Gastroesophageal sphincter (tissue), 3 donors: ENCODE data around the gene BCAS3.

Experiments
- CTCF ChIP-seq, 4 experiments: fragments of 200-600 bp in 2 of 4; fragments of 450-650 bp in 2 of 4; sonication (generic) in 1 of 4; IDR thresholded peaks; one replicate each; pipeline ENCODE4 v1.5.1; 2017 to 2019; ENCODE audit warnings: antibody characterized with exemption in 4 of 4, mild to moderate bottlenecking in 2 of 4, moderate library complexity in 2 of 4
- EP300 ChIP-seq: sonication (generic); formaldehyde crosslinking; IDR thresholded peaks from one replicate; pipeline ENCODE4 v1.6.1; 2017; ENCODE audit warnings: antibody characterized with exemption, mild to moderate bottlenecking
- POLR2A ChIP-seq, 2 donors: fragments of 450-650 bp; IDR thresholded peaks; one replicate each; pipeline ENCODE4 v1.6.1; 2017; ENCODE audit warnings: antibody characterized with exemption in 2 of 2, mild to moderate bottlenecking in 2 of 2, moderate library complexity in 1 of 2

DNA sequence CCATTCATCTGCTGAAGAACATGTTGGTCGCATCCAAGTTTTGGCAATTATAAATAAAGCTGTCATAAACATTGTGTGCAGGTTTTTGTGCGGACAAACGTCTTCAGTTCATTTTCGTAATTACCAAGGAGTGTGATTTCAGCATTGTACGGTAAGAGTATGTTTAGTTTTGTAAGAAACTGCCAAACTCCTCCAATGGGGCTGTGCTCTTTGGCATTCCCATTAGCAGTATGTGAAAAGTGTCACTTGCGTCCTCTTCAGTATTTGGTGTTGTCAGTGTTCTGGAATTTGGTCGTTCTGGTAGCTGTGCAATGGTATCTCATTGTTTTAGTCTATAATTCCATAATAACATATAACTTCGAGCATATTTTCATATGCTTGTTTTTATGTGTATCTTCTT lies 120.9 kb downstream of the BCAS3 start:
- no peak for TF ChIP-seq POLR2A (IDR thresholded peaks at IDR 0.05)
- no peak for TF ChIP-seq CTCF (IDR thresholded peaks at IDR 0.05)
- TF ChIP-seq EP300, result no peak
